ENCODE measurements around the gene ABCC2.

DNA sequence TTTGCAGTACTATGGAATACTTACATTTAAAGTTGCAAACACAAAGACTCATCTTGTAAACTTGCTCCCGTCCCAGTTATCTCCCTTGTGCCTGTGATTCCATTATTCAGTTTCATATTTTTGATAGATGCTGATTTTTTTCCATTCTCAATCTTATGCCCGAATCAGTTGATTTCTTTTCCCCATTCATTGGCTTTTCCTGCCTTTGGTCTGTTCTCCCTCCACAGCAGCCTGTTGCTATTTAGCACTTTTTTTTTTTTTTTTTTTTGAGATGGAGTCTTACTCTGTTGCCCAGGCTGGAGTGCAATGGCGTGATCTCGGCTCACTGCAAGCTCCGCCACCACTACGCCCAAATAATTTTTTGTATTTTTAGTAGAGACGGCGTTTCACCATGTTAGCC, 78.0 kb downstream of the ABCC2 start:
- TF ChIP-seq, protein P1, sequence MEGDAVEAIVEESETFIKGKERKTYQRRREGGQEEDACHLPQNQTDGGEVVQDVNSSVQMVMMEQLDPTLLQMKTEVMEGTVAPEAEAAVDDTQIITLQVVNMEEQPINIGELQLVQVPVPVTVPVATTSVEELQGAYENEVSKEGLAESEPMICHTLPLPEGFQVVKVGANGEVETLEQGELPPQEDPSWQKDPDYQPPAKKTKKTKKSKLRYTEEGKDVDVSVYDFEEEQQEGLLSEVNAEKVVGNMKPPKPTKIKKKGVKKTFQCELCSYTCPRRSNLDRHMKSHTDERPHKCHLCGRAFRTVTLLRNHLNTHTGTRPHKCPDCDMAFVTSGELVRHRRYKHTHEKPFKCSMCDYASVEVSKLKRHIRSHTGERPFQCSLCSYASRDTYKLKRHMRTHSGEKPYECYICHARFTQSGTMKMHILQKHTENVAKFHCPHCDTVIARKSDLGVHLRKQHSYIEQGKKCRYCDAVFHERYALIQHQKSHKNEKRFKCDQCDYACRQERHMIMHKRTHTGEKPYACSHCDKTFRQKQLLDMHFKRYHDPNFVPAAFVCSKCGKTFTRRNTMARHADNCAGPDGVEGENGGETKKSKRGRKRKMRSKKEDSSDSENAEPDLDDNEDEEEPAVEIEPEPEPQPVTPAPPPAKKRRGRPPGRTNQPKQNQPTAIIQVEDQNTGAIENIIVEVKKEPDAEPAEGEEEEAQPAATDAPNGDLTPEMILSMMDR (IDR thresholded peaks at IDR 0.05), result no peak
- TF ChIP-seq POLR2AphosphoS5 (IDR thresholded peaks at IDR 0.05; ENCODE audit: low read depth, low read length), result no peak
